Smooth muscle cell (in vitro differentiated cells): ENCODE results near the gene PGM2L1. TPM values are rescaled to one million over a fixed set of nuclear protein-coding genes. Genes with fewer than 3 reads are reported as not detected.

Source experiments
- DNase-seq: peaks from one replicate; lab custom pipeline; 2025; ENCODE audit not compliant: unreplicated experiment; lab: John Stamatoyannopoulos, UW
- H2AFZ ChIP-seq: fragments of 200-600 bp; sonication (generic); 2 replicates; pipeline ENCODE4 v1.6.0; 2016; ENCODE audit warnings: antibody characterized with exemption, low read depth, mild to moderate bottlenecking
- H3F3A ChIP-seq: fragments of 200-600 bp; sonication (generic); 2 replicates; pipeline ENCODE4 v1.6.0; 2017; ENCODE audit warnings: antibody characterized with exemption, low read depth
- H3K27ac ChIP-seq: fragments of 200-600 bp; sonication (generic); 2 replicates; pipeline ENCODE4 v1.5.1; 2016; ENCODE audit warnings: low read depth, mild to moderate bottlenecking
- H3K27me3 ChIP-seq: fragments of 200-600 bp; sonication (generic); 2 replicates; pipeline ENCODE4 v1.6.1; 2016; ENCODE audit warnings: low read depth, mild to moderate bottlenecking
- H3K36me3 ChIP-seq: fragments of 200-600 bp; sonication (generic); 2 replicates; pipeline ENCODE4 v1.5.1; 2016; ENCODE audit warnings: low read depth
- H3K4me1 ChIP-seq: fragments of 200-600 bp; sonication (generic); 2 replicates; pipeline ENCODE4 v1.5.1; 2016; ENCODE audit warnings: low read depth
- H3K4me2 ChIP-seq: fragments of 200-600 bp; sonication (generic); 2 replicates; pipeline ENCODE4 v1.6.0; 2016; ENCODE audit warnings: mild to moderate bottlenecking
- H3K4me3 ChIP-seq: fragments of 200-600 bp; sonication (generic); 2 replicates; pipeline ENCODE4 v1.5.1; 2016; ENCODE audit warnings: mild to moderate bottlenecking
- H3K79me2 ChIP-seq: fragments of 200-600 bp; sonication (generic); 2 replicates; pipeline ENCODE4 v1.6.0; 2016; ENCODE audit warnings: low read depth, mild to moderate bottlenecking
- H3K9ac ChIP-seq: fragments of 200-600 bp; sonication (generic); 2 replicates; pipeline ENCODE4 v1.6.0; 2016; ENCODE audit warnings: low read depth
- H3K9me3 ChIP-seq: fragments of 200-600 bp; sonication (generic); replicated peaks from 2 replicates; pipeline ENCODE4 v1.5.1; 2016; ENCODE audit warnings: low read depth
- H4K20me1 ChIP-seq: fragments of 200-600 bp; sonication (generic); 2 replicates; pipeline ENCODE4 v1.6.0; 2016; ENCODE audit warnings: low read depth
- CTCF ChIP-seq: fragments of 200-600 bp; sonication (generic); IDR thresholded peaks from 2 replicates; pipeline ENCODE4 v1.5.1; 2017; ENCODE audit warnings: borderline replicate concordance, mild to moderate bottlenecking, antibody characterized with exemption; ENCODE audit not compliant: insufficient read depth, poor library complexity, severe bottlenecking
- WGBS: methylation state at CpG from one replicate; pipeline ENCODE4 v1.1.7; 2016; ENCODE audit warnings: low lambda C conversion rate; 5-methylcytosine and 5-hydroxymethylcytosine counted together
- polyA plus RNA-seq: library from polyadenylated mRNA; unstranded; fragments of >200 nt; fragmentation: Nextera tagmentation; extraction: Ambion mirVana; gene quantifications from 2 replicates; pipeline ENCODE4 v1.2.1, GENCODE V29; 2016
- total RNA-seq: library from RNA; depleted of rRNA; stranded (reverse); fragments of >200 nt; gene quantifications from 2 replicates; pipeline ENCODE4 v1.2.3, GENCODE V29; 2014

The PGM2L1 gene
- total and polyA plus RNA-seq, 2 experiments from 2014 or later = 6.7 to 17.5 TPM

GRCh38 chr11:74427384-74427886 is 29.2 kb upstream of the PGM2L1 start:
- no peaks in the 10 kb centered on the region for H4K20me1 ChIP-seq
- no peaks in the 10 kb centered on the region for H3K9me3 ChIP-seq
- H3K79me2 ChIP-seq = no peaks in the 10 kb centered on the region
- H3K4me2 ChIP-seq = no peak overlapping the region
- 94% methylated on average over 4 of the region's 4 CpGs for WGBS
- H3F3A ChIP-seq = no peaks in the 10 kb centered on the region
- no peak overlapping the region for H3K4me3 ChIP-seq
- H3K9ac ChIP-seq = no peak overlapping the region
- DNase-seq = no peak
- no peaks in the 10 kb centered on the region for H3K27me3 ChIP-seq
- no peak overlapping the region for H2AFZ ChIP-seq
- no peak for TF ChIP-seq CTCF
- H3K4me1 ChIP-seq = no peaks in the 10 kb centered on the region
- no peaks in the 10 kb centered on the region for H3K36me3 ChIP-seq
- no peak overlapping the region for H3K27ac ChIP-seq

GRCh38 chr11:74425100-74425499 is 26.9 kb upstream of the PGM2L1 start:
- H3K36me3 ChIP-seq = no peaks in the 10 kb centered on the region
- H3F3A ChIP-seq = no peaks in the 10 kb centered on the region
- H3K27ac ChIP-seq = no peak overlapping the region
- H3K4me3 ChIP-seq = no peak overlapping the region
- no peak overlapping the region for H3K4me2 ChIP-seq
- no peaks in the 10 kb centered on the region for H3K9me3 ChIP-seq
- H3K9ac ChIP-seq = no peak overlapping the region
- TF ChIP-seq CTCF = no peak
- H2AFZ ChIP-seq = no peak overlapping the region
- DNase-seq = no peak
- no peaks in the 10 kb centered on the region for H3K79me2 ChIP-seq
- H3K27me3 ChIP-seq = no peaks in the 10 kb centered on the region
- no peaks in the 10 kb centered on the region for H3K4me1 ChIP-seq
- no peaks in the 10 kb centered on the region for H4K20me1 ChIP-seq

- no peak for DNase-seq
- H3K27me3 ChIP-seq = no peaks in the 10 kb centered on the region
- no peaks in the 10 kb centered on the region for H3K9me3 ChIP-seq
- H3K27ac ChIP-seq = peak overlapping the region; percentile 86
- 0% methylated on average over 1 of the region's 1 CpG for WGBS
- TF ChIP-seq CTCF = no peak
- peak overlapping the region; percentile 53 for H3K4me2 ChIP-seq
- H2AFZ ChIP-seq = peak overlapping the region; percentile 49
- peak overlapping the region; percentile 64 for H3K9ac ChIP-seq
- no peaks in the 10 kb centered on the region for H4K20me1 ChIP-seq
- peaks cover 24% of the 10 kb centered on the region for H3F3A ChIP-seq
- no peaks in the 10 kb centered on the region for H3K36me3 ChIP-seq
- H3K4me3 ChIP-seq = no peak overlapping the region
- peaks cover 5% of the 10 kb centered on the region for H3K4me1 ChIP-seq
- H3K79me2 ChIP-seq = no peaks in the 10 kb centered on the region
Measured at GRCh38 chr11:74418509-74418895, 20.3 kb upstream of the PGM2L1 start.

- TF ChIP-seq CTCF = no peak
- Histone ChIP-seq H3K36me3 (no peaks in the 10 kb centered on the region), H3F3A (peaks cover 24% of the 10 kb centered on the region), H2AFZ (no peak overlapping the region), H3K4me1 (peaks cover 5% of the 10 kb centered on the region), H4K20me1 (no peaks in the 10 kb centered on the region), H3K79me2 (no peaks in the 10 kb centered on the region), H3K27me3 (no peaks in the 10 kb centered on the region), H3K27ac (peak overlapping the region; percentile 86), H3K4me2 (peak overlapping the region; percentile 53), H3K9ac (peak overlapping the region; percentile 25), H3K4me3 (no peak overlapping the region), H3K9me3 (no peaks in the 10 kb centered on the region)
- WGBS = 92% methylated on average over 4 of the region's 4 CpGs
- no peak for DNase-seq
Measured at GRCh38 chr11:74417860-74418508, 19.8 kb upstream of the PGM2L1 start.
